Limb (tissue), 2 donors: Measurements from ENCODE around the gene RPS19BP1.

ENCODE experiments used
- DNase-seq, 2 donors: peaks; one replicate each; pipeline ENCODE4 v3.0.0-alpha.2; 2016; ENCODE audit errors: extremely low spot score in 2 of 2

RPS19BP1 gene

GRCh38 chr22:39490966-39491680, 41.4 kb downstream of the RPS19BP1 start:
- no peak for DNase-seq

GRCh38 chr22:39490135-39490798, 42.3 kb downstream of the RPS19BP1 start:
- DNase-seq, result peak; percentile 69 to 78

GRCh38 chr22:39489094-39490068, 43.2 kb downstream of the RPS19BP1 start:
- no peak for DNase-seq

GRCh38 chr22:39488563-39489083, 43.9 kb downstream of the RPS19BP1 start:
- no peak for DNase-seq

GRCh38 chr22:39487826-39488520, 44.6 kb downstream of the RPS19BP1 start:
- no peak for DNase-seq

GRCh38 chr22:39486951-39487825, 45.4 kb downstream of the RPS19BP1 start:
- DNase-seq, result no peak

GRCh38 chr22:39482768-39483167, 49.8 kb downstream of the RPS19BP1 start:
- no peak for DNase-seq

- DNase-seq, result no peak
Observed at GRCh38 chr22:39481595-39481994, 51.0 kb downstream of the RPS19BP1 start.

- DNase-seq, result no peak
Observed at GRCh38 chr22:39481054-39481453, 51.5 kb downstream of the RPS19BP1 start.

- no peak for DNase-seq
Observed at GRCh38 chr22:39480557-39480956, 52.0 kb downstream of the RPS19BP1 start.

GRCh38 chr22:39479254-39479653, 53.3 kb downstream of the RPS19BP1 start:
- DNase-seq, result no peak
